ENCODE data around the gene ISLR2.
"Not testable (repeated sequence)": the region's sequence is repeated elsewhere in the genome, so short reads cannot be mapped to it uniquely, and the experiment has no call there.

The ISLR2 gene

DNA sequence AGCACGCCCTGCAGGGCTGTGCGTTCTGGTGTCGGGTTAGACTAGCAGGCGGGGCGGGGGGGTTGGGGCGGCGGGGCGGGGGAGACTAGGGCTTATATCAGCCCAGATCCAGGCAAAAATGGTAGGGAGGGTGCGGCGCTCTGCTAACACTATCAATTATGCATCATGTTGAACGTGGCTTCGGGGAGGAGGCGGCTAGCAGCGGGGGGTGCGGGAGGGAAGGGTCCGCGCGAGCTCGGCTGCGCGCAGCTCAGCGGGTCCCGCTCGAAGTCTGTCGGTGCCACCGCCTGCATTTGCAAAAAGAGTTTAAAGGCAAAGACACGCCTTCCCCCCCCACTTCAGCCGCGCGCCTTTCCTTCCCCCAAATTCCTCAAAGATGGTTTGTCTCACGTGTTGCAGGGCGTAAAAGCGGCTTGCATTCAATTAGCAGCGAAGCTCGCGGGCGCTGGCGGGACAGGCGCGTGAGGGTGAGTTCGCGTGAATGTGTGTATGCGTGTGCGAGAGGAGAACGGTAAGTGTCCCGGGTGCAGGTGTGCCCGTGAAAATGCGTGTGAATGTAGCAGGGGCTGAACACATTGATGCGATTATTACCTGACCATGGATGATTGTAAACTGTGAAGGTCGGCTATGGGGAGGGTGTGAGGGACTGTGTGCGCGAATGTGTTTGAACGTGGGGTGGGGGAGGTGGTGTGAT, at the start of gene ISLR2:
Gene ISLR2 (plus strand): TSS at position 432 of the 694 bp plus-strand sequence. CDS start 2,169 bp downstream, outside the sequence.
- no peak for DNase-seq

GRCh38 chr15:74082450-74082849, 47.9 kb upstream of the ISLR2 start, which contains the start of gene GOLGA6A:
Gene GOLGA6A (minus strand): TSS chr15:74082550. CDS start chr15:74082509, 41 bp downstream.
- DNase-seq, result not testable (repeated sequence)

- DNase-seq, result not testable (repeated sequence)
These were observed 35.8 kb upstream of the ISLR2 start for GRCh38 chr15:74094567-74094966.

GRCh38 chr15:74095610-74096009, 34.8 kb upstream of the ISLR2 start:
- not testable (repeated sequence) for DNase-seq

- not testable (repeated sequence) for DNase-seq
These were observed 33.5 kb upstream of the ISLR2 start for GRCh38 chr15:74096753-74097474.

DNA sequence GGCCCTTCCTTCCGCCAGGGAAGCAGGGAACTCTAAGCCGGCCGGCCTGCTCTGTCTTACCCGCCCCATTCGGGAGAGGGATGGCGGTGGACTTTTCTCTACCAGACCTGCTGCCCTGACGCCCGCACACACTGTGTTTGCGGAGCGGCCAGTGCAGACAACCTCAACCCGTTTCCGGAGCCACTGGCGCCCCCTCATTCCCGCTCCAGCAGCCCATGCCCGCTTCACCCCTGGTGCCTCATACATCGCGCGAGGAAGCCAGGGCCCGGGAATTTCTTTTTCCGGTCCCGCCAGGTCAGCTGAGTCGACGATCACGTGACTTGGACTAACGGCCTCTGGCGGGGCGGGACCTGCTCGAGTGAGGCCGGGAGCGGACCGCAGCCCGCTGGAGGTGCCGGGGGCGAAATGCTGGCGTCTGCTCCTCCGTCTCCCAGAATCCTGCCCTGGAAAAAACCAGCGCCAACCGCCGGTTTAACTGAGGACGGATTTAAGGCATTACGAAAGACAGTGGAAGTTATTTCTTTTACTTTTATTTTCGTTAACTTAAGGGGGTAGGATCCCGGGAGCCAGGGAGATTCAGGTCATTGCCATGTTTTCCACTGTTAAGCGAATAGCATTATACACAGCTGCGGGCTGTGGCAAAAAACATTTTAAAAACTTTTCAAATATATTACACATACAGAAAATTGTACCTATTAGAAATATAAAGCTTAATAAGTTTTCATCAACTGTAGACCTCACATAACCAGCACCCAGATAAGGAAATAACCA, 30.2 kb upstream of the ISLR2 start:
- peak; percentile 62 for DNase-seq

- DNase-seq, result no peak
These were observed 22.3 kb upstream of the ISLR2 start for GRCh38 chr15:74108111-74108510.

- DNase-seq, result not testable (repeated sequence)
These were observed 21.8 kb upstream of the ISLR2 start for GRCh38 chr15:74108611-74109010.

DNA sequence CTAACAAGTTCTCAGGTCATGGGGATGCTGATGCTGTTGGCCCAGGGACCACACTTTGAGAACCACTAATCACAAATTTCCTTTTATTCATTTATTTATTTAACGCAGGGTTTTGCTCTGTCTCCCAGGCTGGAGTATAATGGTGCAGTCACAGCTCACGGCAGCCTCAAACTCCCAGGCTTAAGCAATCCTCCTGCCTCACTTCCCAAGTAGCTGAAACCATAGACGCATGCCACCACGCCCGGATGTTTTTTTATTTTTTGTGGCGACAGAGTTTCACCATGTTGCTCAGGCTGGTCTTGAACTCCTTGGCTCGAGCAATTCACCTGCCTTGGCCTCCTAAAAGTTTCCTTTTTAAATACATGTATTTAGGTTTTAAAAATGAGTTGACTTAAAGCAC, 20.7 kb upstream of the ISLR2 start:
- no peak for DNase-seq

DNA sequence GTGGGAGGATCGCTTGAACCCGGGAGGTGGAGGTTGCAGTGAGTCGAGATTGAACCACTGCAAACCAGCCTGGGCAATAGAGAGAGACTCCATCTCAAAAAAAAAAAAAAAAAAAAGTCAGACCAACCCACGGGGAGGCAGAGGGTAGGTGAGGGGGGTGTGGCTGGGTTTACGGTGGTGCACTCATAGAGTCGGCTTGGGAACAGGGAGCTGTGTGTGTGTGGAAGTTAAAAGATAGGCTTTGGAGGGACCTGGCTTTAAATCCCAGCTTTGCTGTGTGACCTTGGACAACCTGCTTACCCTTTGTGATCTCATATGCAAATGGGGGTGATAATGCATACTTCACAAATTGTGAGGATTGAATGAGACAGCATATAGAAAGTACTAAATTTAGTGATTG, 10.0 kb upstream of the ISLR2 start:
- no peak for DNase-seq

- DNase-seq, result no peak
These were observed 9.3 kb upstream of the ISLR2 start for GRCh38 chr15:74121039-74121438.

DNA sequence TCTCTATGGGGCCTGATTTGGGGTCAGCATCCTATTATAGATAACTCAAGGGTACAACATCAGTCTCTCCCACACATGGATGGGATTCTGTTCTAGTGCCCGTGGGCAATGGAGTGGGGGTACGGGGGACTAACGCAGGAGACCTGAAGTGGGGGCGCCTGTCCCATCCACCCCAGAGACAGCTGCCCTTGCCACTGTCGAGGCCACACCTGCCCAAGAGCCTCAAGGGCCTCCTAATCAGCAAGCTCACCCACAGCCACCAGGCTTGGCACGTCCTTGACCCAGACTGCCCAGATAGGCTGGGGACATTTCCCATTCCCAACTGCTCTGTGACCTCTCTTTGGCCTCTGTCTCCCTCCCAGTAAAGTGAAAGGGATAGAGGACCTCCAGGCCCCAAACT, 8.5 kb upstream of the ISLR2 start:
- no peak for DNase-seq

DNA sequence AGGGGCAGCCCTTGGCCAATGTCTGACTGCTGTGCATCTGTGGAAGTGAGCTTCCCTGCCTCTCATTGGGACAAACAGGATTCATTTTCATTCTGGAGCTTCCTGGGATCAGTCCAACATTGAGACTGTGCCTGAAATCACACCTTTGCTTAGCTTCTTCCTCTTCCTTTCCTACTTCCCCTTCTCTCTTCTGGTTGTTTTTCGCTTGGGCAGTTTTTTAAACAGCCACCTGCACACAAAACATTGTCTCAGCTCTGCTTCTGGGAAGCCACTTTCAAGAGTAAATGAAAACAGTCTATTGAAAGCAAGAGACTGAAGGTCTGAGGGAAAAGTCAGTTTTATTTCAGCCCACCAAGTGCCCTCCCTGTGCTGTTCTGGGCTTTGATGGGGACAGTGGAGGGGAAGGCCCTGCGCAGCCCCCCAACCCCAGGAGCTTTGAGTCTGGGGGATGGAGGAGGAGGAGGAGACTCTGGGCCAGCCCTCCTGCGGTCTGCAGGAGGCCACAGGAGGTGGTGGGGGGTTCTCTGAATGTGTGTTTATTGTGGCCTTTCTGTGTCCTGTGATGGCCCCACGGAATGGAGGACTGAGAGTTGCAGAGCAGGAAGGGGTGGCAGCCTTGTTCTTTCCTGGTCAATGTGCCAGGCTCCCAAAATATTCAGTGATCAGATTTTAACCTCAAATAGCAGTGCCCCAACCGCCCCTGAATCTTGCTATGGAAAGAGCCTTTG, 7.8 kb upstream of the ISLR2 start:
- no peak for DNase-seq

DNA sequence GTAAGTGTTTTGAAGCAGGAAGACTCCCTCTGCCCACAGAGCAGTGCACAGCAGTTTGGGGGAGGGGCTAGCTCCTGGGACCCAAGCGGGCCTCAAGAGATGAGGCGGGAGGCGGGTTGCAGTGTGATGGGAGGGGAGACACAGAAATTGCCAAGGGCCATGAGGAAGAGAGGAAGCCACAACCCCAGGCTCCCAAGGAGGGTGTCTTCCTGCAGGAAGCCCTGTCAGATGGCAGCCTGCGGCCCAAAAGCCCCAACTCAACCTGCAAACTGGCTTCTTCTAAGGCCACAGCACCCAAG, 7.3 kb upstream of the ISLR2 start:
- DNase-seq, result no peak

DNA sequence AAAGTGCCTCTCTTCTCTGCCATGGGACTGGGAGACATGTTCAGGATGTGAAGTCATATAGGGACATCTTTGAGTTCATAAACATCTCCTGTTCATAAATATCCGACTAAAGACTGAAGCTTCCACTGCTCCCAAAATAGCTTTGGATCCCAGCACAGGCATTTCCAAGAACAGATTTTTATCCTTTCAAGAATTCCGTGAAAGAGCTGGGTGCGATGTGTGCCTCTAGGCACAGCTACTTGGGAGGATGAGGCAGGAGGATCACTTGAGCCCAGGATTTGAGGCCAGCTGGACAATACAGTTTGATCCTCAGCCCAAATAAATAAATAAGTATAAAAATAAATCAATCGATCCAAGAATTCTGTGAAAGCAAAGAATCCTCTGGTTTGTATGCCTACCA, 6.7 kb upstream of the ISLR2 start:
- DNase-seq, result no peak

DNA sequence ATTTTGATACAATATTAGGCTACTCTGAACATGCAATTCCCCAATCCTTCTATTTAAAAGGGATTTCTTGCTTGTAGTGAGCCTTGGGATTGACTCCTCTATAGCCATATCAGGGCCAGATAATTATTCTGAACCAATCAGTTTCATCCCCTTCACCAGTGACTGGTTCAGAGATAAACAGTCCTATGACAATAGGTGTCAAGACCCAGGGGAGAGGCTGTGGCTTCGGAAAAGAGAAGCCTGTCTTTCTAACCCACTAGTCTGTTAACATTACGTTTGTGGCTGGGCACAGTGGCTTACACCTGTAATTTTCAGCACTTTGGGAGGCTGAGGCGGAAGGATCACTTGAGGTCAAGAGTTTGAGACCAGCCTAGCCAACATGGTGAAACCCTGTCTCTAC, 6.2 kb upstream of the ISLR2 start:
- DNase-seq, result no peak

DNA sequence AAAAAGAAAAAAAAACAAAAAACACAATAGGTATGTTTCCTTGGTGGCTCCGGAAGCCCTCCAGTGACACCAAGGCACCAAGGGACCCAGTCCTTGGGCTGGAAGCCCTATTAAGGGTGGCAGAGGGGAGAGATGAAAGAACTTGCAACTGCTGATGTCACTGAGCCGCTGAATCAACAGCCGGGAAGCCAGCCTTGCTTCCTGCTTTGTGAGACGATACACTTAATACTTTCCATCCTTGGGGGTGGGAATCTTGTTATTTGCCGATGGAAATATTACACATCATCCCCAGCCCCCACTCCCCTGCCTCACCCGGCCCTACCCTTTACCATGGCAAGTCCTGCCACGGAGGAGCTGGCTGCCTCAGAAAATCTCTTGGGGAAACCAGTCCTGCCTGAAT, 5.6 kb upstream of the ISLR2 start:
- DNase-seq, result no peak

DNA sequence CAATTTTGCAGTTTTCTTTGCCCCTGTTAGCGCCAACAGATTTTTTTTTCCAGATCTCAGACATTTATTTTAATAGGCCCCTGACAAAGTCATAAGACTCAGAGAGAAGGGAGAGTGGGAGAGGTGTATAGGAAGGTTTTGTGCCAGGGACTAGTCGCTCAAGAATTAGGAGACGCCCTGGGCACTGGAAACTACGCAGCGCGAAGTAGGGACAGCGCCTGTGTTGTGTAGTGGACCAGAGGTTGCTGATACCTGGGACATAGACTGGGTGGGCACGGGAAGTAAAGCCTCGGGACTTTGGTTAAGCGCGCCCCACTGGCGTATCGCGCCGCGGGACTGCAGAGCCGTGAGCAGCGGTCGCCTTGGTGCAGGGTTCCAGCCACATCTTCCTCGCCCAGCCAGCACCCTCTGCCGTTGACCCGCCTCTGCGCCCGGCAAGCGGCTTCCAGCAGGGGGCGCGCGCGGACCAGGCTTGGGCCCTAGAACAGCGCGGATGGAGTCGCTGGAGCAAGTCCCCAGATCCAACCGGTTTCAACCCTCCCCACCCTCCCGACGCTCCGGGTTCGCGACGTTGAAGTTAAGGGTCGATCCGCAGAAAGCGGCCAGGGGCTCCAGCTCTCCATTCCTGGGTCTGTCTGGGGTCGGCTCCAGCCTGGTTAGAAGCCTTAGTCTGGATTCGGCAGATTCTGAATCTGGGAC, 3.0 kb upstream of the ISLR2 start:
- DNase-seq, result peak; percentile 88

DNA sequence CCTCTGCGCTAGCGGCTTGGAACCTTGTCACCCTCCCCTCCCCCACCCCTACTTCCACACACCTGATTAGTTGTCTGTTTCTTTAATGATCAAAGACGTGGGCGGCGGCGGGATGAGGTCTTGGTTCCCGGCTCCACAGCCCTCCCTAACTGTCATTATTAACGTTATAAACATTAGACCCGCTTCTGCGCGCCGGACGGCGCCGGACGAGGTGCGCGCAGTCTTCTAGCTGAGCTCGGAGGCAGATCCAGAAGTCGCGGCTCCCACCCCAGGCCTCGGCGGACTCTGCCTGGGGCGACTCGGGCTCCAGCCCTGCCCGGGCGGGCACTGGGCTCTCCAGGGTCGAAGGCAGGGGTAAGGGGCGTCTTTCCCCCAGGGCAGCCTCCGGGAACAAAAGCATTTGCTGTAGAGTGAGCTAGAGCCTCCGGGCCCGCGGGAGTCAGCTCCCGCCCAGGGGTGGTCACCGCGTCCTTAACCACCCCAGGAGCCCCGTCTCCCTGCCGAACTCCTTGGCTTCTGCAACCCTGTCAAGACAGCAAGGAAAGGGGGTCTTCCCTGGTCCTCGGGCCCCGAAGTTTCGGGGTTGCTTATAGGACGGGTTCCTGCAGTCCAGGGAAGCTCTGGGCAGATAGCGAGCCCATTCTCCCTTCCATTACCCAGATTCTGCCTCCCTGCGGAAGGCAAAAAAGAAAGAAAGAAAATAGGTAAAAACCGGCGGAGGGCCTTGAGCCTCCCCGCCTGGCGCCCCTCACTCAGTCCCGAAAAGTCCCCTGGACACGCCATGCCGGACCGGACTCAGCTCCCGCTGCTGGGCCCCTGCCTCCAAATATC, 2.2 kb upstream of the ISLR2 start:
- DNase-seq, result no peak

- DNase-seq, result no peak
These were observed 1.4 kb upstream of the ISLR2 start for GRCh38 chr15:74128785-74129585.
